H54 (cell line): ENCODE results near the gene CASK.

Experiments
- DNase-seq: peaks from one replicate; pipeline ENCODE4 v3.0.0; 2011; ENCODE audit warnings: low spot score, mixed read lengths; ENCODE audit not compliant: insufficient read length
- FAIRE-seq: peaks from 3 replicates; lab custom pipeline; 2011; peaks lifted over from hg19 to GRCh38; lab: Jason Lieb, UNC
- POLR2A ChIP-seq: IDR thresholded peaks from 2 replicates; pipeline ENCODE4 v1.6.1; 2011; ENCODE audit warnings: low read depth, mild to moderate bottlenecking, low read length

Gene CASK

GRCh38 chrX:41471786-41472185, 451.6 kb downstream of the CASK start:
- TF ChIP-seq POLR2A = no peak
- DNase-seq (no peak), FAIRE-seq (no peak)

DNA sequence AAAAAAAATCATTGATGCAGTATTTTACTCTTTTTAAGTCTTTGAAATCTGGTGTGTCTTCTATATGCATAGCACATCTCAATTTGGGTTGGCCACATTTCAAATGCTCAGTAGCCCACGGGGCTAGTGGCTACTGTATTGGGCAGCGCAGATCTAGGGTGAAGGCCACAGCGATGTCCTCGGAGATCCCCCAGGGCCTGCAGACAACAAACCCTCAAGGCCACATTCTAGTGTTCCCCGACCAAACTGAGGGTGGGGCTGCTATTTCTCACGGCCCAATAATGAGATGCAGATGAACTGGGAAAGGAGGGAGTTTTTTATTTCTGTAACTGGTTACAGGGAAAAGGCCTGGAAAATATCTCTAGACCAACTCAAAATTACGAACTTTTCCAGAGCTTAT, 452.6 kb downstream of the CASK start:
- no peak for DNase-seq
- no peak for FAIRE-seq
- TF ChIP-seq POLR2A = no peak

DNA sequence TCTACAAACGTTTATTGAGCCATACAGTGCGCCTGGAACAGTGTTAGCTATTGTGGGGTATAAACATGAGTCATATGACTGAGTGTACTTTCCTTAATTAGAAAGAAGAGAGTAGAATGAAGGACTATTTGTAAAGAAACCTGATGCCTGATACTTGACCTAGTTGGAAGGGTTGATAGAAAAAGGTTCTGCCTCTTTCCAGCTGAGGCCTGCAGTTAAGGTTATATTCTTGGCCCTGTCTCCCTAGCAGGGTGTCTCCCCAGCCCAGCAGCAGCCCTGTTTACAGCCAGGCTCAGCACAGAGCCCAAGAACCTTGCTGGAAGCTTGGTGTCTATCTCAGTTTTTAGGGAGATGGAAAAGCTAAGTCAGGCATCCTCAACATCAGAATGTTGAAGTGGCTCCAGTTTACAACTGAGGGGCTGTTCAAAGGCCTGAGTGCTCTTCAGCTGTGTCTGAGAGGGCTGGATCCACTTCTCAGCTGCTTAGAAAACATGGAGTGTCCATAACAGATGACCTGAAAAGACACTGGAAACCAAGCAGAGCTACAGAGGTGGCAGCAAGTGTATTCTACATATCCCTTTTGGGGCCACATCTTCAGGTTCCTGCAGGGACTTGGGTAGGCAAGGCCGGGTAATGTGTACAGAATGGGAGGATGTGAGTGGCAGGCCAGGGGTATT, 454.6 kb downstream of the CASK start:
- TF ChIP-seq POLR2A = no peak
- DNase-seq (no peak), FAIRE-seq (no peak)
